Stimulated activated CD8-positive, alpha-beta memory T cell treated with anti-CD3 and anti-CD28 coated beads, Interleukin-7, amount 100 ng/mL, for 48 hours (primary cell): ENCODE data around the gene RNU5B-1.
A peak's percentile ranks its signal among the peaks of the same experiment; 100 is the strongest.

Experiments
- DNase-seq, 2 donors: peaks; one replicate each; pipeline ENCODE4 v3.0.0-alpha.2; 2020; ENCODE audit warnings: low read depth in 1 of 2; ENCODE audit errors: extremely low read depth in 1 of 2

Gene RNU5B-1

GRCh38 chr15:65287520-65287855 lies 17.0 kb upstream of the RNU5B-1 start:
- no peak for DNase-seq

DNA sequence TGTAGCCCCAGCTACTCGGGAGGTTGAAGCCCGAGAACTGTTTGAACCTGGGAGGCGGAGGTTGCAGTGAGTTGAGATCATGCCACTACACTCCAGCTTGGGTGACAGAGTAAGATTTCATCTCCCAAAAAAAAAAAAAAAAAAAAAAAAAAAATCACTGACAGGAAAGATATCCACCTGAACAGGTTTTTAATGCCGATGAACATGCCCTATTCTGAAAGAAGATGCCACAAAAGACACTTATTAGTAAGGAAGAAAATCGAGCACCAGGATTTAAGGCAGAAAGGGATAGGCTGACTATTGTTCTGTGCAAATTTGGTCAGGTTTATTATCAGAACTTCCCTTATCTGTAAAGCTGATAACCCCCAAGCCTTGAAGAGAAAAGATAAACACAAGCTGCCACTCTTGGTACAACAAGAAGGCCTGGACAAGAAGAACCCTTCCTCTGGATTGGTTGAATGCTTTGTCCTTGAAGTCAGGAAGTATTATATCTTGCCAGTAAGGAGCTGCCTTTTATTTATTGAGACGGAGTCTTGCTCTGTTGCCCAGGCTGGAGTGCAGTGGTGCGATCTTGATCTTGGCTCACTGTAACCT lies 15.1 kb upstream of the RNU5B-1 start:
- no peak for DNase-seq

GRCh38 chr15:65290228-65290627 lies 14.2 kb upstream of the RNU5B-1 start:
- no peak for DNase-seq

DNA sequence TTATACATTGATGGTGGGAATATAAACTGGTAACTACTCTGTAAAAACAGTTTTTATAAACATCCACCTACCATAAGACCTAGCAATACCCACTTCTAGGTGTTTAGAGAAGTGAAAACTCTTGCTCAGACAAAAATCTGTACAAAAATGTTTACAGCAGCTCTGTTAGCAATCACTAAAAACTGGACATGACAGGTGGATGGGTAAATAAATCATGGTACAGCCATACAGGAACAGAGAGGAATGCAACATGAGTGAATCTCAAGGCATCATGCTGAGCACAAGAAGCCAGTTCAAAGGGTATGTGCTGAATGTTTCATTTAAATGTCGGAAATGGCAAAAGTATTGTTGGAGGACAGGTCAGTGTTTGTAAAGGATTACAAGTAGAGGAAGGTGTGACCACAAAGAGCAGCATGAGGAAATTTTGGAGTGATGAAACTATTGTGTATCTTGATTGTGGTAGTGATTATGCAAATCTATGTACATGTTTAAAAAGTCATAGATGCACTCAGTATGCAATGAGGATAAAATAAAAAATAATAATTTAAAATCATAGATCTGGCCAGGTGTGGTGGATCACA lies 11.4 kb upstream of the RNU5B-1 start:
- no peak for DNase-seq

DNA sequence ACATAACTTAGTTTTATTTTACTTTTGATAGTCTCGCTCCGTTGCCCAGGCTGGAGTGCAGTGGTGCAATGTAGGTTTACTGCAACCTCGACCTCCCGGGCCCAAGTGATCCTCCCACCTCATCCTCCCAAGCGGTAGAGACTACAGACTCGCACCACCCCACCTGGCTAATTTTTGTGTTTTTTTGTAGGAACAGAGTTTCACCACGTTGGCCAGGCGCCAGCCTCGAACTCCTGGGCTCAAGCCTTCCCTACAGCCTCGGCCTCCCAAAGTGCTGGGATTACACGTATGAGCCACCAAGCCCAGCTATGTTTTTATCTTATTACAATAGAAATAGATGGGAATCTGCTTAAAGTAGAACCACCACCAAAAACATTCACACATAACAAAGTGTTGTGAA lies 5.7 kb upstream of the RNU5B-1 start:
- no peak for DNase-seq

- DNase-seq = no peak
Observed at GRCh38 chr15:65300924-65301441, 3.5 kb upstream of the RNU5B-1 start.

DNA sequence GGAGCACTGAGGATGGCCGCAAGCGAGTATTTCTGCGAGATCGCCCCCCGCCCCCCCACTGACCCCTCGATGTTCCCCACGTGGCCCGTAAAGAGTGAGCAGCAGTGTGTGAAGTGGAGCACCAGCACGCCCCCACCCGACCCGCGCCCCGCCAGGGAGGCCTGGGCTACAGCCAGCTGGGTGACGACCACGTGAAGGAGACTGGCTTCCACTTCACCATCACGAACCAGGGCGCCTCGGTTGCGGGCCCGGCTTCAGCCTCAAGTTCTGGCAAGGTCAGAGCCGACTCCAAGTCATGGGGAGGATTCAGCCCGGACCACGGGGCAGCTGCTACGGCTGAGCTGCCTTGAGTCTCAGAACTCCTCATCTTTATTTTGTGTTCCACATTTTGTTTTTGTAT lies 2.4 kb upstream of the RNU5B-1 start:
- no peak for DNase-seq

- DNase-seq = no peak
Observed at GRCh38 chr15:65303687-65304380, 643 bp upstream of the RNU5B-1 start.

GRCh38 chr15:65305150-65305758 lies 777 bp downstream of the RNU5B-1 start:
- no peak for DNase-seq

- DNase-seq = no peak
Observed at GRCh38 chr15:65305776-65306175, 1.3 kb downstream of the RNU5B-1 start.

DNA sequence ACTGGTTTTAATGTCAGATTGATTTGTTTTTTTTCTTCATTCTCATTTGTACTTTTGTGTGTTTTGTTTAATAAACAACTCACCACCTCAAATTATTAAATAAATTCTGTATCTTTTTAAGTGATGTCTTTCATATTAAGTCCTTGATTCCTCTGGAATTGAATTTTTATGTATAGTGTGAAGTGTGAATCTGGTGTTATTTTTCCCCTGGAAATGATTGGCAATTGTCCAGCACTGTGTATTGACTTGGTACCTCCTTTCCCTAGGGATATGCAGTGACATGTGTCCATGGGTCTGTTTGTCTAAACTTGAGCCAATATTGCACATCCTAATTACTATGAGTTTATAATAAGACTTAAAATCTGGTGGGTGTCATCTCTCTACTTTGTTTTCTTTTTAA lies 2.1 kb downstream of the RNU5B-1 start:
- no peak for DNase-seq

- DNase-seq = no peak
Observed at GRCh38 chr15:65307978-65308377, 3.5 kb downstream of the RNU5B-1 start.

- DNase-seq = no peak
Observed at GRCh38 chr15:65309882-65310418, 5.5 kb downstream of the RNU5B-1 start.

- no peak for DNase-seq
Observed at GRCh38 chr15:65310431-65311137, 6.1 kb downstream of the RNU5B-1 start.

DNA sequence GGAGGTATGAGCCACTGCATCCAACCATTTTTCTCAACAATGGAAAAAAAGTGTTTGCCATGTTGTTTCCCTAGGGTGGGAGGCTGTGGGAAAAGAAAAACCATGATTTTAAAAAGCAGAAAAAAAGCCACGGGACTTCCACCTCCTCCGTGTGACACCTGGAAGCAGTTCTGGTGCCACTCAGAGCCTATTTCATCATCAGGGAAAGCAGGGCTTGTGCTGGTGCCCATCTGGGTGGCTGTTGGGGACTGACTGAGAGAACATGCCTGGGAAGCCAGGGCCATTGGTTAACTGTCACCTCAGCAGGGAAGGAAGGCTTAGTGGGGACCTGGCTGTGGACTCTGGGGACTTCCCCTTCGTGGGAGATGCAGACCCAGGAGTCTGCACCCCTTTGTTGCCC lies 7.3 kb downstream of the RNU5B-1 start:
- DNase-seq = no peak

DNA sequence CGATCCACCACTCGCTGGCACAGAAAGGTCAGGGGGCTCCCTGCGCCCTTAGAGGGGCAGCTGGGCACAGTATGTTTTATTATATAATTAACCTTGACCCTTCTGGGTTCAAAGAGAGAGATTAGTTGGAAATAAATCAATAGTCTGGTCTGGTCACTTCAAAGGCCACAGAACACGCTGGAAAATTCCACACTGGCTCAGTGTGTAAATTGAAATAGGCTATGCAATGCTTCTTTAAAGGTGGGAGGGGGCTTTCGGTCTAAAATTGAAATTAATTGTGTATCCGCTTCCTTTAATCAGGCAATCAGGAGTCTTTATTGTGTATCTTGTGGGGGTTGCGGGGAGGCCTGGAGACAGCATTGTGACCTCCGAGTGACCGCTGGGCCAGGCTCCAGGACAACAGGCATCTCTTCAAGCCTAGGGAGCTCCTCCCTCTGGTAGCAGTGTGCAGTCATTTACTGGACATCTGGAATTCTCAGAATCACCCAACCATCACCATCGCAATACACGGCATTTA lies 8.0 kb downstream of the RNU5B-1 start:
- DNase-seq = no peak

- DNase-seq = peak; percentile 47 to 56
Observed at GRCh38 chr15:65318870-65319356, 14.4 kb downstream of the RNU5B-1 start.

DNA sequence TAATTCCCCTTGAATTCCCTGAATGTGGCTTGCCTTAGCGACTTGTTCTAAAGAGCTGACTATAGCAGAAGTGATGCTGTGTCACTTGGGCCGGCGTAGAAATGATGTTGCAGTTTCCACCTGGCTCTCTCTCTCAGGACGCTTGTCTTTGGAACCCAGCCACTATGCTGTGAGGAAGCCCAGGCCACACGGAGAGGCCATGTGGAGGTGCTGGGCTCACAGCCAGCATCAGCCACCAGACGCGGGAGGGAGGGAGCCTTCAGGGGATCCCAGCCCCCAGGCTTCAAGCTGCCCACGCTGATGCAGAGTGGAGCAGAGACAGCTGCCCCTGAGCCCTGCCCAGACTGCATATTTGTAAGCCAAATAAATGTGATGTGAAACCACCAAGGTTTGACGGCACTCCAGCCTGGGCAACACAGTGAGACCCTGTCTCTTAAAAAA lies 18.6 kb downstream of the RNU5B-1 start:
- DNase-seq = no peak

- DNase-seq = no peak
Observed at GRCh38 chr15:65326117-65326526, 21.6 kb downstream of the RNU5B-1 start.

GRCh38 chr15:65326818-65327217 lies 22.3 kb downstream of the RNU5B-1 start:
- no peak for DNase-seq
